ENCODE data around the gene ZNF674.
"Not testable (repeated sequence)": the region's sequence is repeated elsewhere in the genome, so short reads cannot be mapped to it uniquely, and the experiment has no call there.

Gene ZNF674

DNA sequence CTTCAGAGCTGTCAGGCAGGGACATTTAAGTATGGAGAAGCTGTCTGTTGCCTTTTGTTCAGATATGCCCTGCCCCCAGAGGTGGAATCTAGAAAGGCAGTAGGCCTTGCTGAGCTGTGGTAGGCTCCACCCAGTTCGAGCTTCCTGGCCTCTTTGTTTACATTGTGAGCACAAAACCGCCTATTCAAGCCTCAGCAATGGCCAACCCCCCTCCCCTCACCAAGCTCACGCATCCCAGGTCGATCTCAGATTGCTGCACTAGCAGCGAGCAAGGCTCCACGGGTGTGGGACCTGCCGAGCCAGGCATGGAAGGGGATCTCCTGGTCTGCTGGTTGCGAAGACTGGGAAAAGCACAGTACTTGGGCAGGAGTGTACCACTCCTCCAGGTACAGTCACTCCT lies 59.3 kb downstream of the ZNF674 start:
- no peaks in the 10 kb centered on the region for H3K27me3 ChIP-seq (ENCODE audit: insufficient read depth, poor library complexity, severe bottlenecking)
- no peak for TF ChIP-seq GABPA (IDR thresholded peaks at IDR 0.05; ENCODE audit: low read depth)
- TF ChIP-seq SPI1 (IDR thresholded peaks at IDR 0.05; ENCODE audit: borderline replicate concordance, low read depth), result no peak
- TF ChIP-seq CTCF (IDR thresholded peaks at IDR 0.05; ENCODE audit: insufficient read depth, low read length), result no peak
- TF ChIP-seq, protein P1, sequence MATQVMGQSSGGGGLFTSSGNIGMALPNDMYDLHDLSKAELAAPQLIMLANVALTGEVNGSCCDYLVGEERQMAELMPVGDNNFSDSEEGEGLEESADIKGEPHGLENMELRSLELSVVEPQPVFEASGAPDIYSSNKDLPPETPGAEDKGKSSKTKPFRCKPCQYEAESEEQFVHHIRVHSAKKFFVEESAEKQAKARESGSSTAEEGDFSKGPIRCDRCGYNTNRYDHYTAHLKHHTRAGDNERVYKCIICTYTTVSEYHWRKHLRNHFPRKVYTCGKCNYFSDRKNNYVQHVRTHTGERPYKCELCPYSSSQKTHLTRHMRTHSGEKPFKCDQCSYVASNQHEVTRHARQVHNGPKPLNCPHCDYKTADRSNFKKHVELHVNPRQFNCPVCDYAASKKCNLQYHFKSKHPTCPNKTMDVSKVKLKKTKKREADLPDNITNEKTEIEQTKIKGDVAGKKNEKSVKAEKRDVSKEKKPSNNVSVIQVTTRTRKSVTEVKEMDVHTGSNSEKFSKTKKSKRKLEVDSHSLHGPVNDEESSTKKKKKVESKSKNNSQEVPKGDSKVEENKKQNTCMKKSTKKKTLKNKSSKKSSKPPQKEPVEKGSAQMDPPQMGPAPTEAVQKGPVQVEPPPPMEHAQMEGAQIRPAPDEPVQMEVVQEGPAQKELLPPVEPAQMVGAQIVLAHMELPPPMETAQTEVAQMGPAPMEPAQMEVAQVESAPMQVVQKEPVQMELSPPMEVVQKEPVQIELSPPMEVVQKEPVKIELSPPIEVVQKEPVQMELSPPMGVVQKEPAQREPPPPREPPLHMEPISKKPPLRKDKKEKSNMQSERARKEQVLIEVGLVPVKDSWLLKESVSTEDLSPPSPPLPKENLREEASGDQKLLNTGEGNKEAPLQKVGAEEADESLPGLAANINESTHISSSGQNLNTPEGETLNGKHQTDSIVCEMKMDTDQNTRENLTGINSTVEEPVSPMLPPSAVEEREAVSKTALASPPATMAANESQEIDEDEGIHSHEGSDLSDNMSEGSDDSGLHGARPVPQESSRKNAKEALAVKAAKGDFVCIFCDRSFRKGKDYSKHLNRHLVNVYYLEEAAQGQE (IDR thresholded peaks at IDR 0.05; ENCODE audit: insufficient replicate concordance, low read depth), result no peak
- no peak for TF ChIP-seq POLR2AphosphoS5 (IDR thresholded peaks at IDR 0.05; ENCODE audit: low read depth)
- DNase-seq (ENCODE audit: low read depth in 1 of 2, low spot score in 1 of 2), result no peak

DNA sequence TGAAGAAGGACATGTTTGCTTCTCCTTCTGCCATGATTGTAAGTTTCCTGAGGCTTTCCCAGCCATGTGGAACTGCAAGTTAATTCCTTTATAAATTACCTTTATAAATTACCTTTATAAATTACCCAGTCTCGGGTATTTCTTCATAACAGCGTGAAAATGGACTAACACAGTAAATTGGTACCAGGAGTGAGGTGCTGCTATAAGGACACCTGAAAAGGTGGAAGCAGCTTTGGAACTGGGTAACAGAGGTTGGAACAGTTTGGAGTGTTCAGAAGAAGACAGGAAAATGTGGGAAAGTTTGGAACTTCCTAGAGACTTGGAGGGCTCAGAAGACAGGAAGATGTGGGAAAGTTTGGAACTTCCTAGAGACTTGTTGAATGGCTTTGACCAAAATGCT lies 66.6 kb downstream of the ZNF674 start:
- not testable (repeated sequence) for DNase-seq (ENCODE audit: low read depth in 1 of 2, low spot score in 1 of 2); H3K27ac ChIP-seq (replicated peaks); H3K27me3 ChIP-seq (ENCODE audit: insufficient read depth, poor library complexity, severe bottlenecking); H3K4me3 ChIP-seq (replicated peaks; ENCODE audit: insufficient read depth, low read length)

More for the DNA sequence above, 59.3 kb downstream of the ZNF674 start:
- Histone ChIP-seq H3K27ac (replicated peaks) (no peak overlapping the region), H3K4me3 (replicated peaks; ENCODE audit: insufficient read depth, low read length) (no peak overlapping the region)

- H3K4me3 ChIP-seq (replicated peaks; ENCODE audit: insufficient read depth, low read length), result no peak overlapping the region
- no peak overlapping the region for H3K27ac ChIP-seq (replicated peaks)
- DNase-seq (ENCODE audit: low read depth in 1 of 2, low spot score in 1 of 2), result no peak
- H3K27me3 ChIP-seq (ENCODE audit: insufficient read depth, poor library complexity, severe bottlenecking), result no peaks in the 10 kb centered on the region
- no peak for TF ChIP-seq SPI1 (IDR thresholded peaks at IDR 0.05; ENCODE audit: borderline replicate concordance, low read depth)
- no peak for TF ChIP-seq POLR2AphosphoS5 (IDR thresholded peaks at IDR 0.05; ENCODE audit: low read depth)
- TF ChIP-seq CTCF (IDR thresholded peaks at IDR 0.05; ENCODE audit: insufficient read depth, low read length), result no peak
- TF ChIP-seq, protein P1 (IDR thresholded peaks at IDR 0.05; ENCODE audit: insufficient replicate concordance, low read depth), result no peak
- no peak for TF ChIP-seq GABPA (IDR thresholded peaks at IDR 0.05; ENCODE audit: low read depth)
These were observed 67.8 kb downstream of the ZNF674 start for GRCh38 chrX:46477435-46477834.

DNA sequence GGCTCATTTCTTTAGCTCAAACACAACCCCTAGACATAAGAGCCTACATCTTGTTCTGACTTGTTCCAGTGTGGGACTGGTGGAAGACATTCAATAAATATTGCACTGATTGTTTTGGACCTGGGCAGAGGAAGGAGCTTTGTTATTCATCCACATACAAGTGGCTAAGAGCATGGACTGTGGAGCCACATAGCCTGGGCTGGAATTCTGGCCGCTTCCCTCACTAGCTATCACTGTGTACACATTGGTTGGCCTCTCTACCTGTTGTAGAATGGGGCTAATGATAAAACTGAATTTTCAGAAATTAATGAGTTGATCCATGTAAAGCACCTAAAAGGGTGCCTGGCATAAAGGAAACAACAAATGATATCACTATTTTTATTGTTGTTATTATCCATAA lies 80.0 kb downstream of the ZNF674 start:
- no peaks in the 10 kb centered on the region for H3K27me3 ChIP-seq (ENCODE audit: insufficient read depth, poor library complexity, severe bottlenecking)
- TF ChIP-seq CTCF (IDR thresholded peaks at IDR 0.05; ENCODE audit: insufficient read depth, low read length) (no peak), POLR2AphosphoS5 (IDR thresholded peaks at IDR 0.05; ENCODE audit: low read depth) (no peak), SPI1 (IDR thresholded peaks at IDR 0.05; ENCODE audit: borderline replicate concordance, low read depth) (no peak), GABPA (IDR thresholded peaks at IDR 0.05; ENCODE audit: low read depth) (no peak)
- TF ChIP-seq, protein P1 (IDR thresholded peaks at IDR 0.05; ENCODE audit: insufficient replicate concordance, low read depth), result no peak
- no peak overlapping the region for H3K27ac ChIP-seq (replicated peaks)
- no peak overlapping the region for H3K4me3 ChIP-seq (replicated peaks; ENCODE audit: insufficient read depth, low read length)
- DNase-seq (ENCODE audit: low read depth in 1 of 2, low spot score in 1 of 2), result no peak
